Thyroid gland (tissue), 4 donors: ENCODE results near the gene WDR70. TPM values are rescaled to one million over a fixed set of nuclear protein-coding genes. Genes with fewer than 3 reads are reported as not detected.

Source experiments
- DNase-seq, 2 donors: peaks; one replicate each; pipeline ENCODE4 v3.0.0-alpha.2; 2019
- H3K27ac ChIP-seq, 3 donors: fragments of 200-600 bp; sonication (generic); 1 replicate in 2 of 3; 2 replicates in 1 of 3; pipeline ENCODE4 v1.5.1; 2016 to 2019; ENCODE audit warnings: mild to moderate bottlenecking in 1 of 3, moderate library complexity in 1 of 3
- H3K27me3 ChIP-seq: fragments of 200-600 bp; sonication (generic); one replicate; pipeline ENCODE4 v1.5.1; 2019
- H3K36me3 ChIP-seq, 2 donors: fragments of 200-600 bp; sonication (generic); one replicate each; pipeline ENCODE4 v1.5.1; 2016 to 2019
- H3K4me1 ChIP-seq, 2 donors: fragments of 200-600 bp; sonication (generic); one replicate each; pipeline ENCODE4 v1.5.1; 2017 to 2019
- H3K4me3 ChIP-seq, 3 donors: fragments of 200-600 bp; sonication (generic); replicated peaks in 1 of 3; 1 replicate in 2 of 3; 2 replicates in 1 of 3; pipeline ENCODE4 v1.5.1; 2016; ENCODE audit warnings: mild to moderate bottlenecking in 1 of 3
- H3K9me3 ChIP-seq: fragments of 200-600 bp; sonication (generic); one replicate; pipeline ENCODE4 v1.5.1; 2017
- CTCF ChIP-seq, 6 experiments: fragments of 200-600 bp in 3 of 6; fragments of 450-650 bp in 3 of 6; sonication (generic) in 3 of 6; IDR thresholded peaks; one replicate each; pipeline ENCODE4 v1.5.1; 2016 to 2019; ENCODE audit warnings: antibody characterized with exemption in 6 of 6, mild to moderate bottlenecking in 2 of 6, inconsistent platforms in 1 of 6, moderate library complexity in 1 of 6
- POLR2A ChIP-seq, 2 donors: fragments of 450-650 bp; IDR thresholded peaks; one replicate each; pipeline ENCODE4 v1.6.1; 2017; ENCODE audit warnings: antibody characterized with exemption in 2 of 2, mild to moderate bottlenecking in 2 of 2, moderate library complexity in 1 of 2
- WGBS, 2 donors: methylation state at CpG; one replicate each; pipeline ENCODE4 v1.1.5; 2017; 5-methylcytosine and 5-hydroxymethylcytosine counted together
- intact Hi-C: fragments of 100-400 bp; cut with DNase I; formaldehyde crosslinking; loops from one replicate; pipeline ENCODE4 v1.15.1; 2023
- total RNA-seq, 4 donors: library from RNA; depleted of rRNA; stranded (reverse); fragments of >200 nt; gene quantifications; one replicate each; pipeline ENCODE4 v1.2.3, GENCODE V29; 2016

WDR70 gene
- total RNA-seq, 4 donors from 2014 or later, result 31.3 to 103 (median 33.5) TPM

DNA sequence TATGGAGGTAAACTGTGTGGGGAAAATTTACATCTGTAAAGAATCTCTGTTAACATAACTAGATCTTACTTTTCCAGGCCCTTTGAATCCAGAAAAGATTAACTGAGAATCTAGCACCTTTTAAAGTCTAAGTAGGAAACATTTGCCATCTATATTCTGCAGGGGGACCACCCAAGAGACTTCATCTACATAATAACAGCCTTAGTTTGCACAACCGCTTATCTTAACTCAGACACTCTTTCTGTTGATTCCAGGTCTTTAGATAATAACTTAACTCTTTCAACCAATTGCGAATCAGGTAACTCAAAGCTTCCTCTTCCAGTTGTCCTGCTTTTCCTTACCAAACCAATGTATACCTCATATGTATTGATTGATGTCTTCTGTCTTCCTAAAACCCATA lies 407.3 kb downstream of the WDR70 start:
- intact Hi-C loops, result no loop called here
- TF ChIP-seq POLR2A (IDR thresholded peaks at IDR 0.05), result no peak
- no peak for TF ChIP-seq CTCF (IDR thresholded peaks at IDR 0.05)
- Histone ChIP-seq H3K4me3 (no peak overlapping the region), H3K27ac (no peak overlapping the region), H3K36me3 (no peaks in the 10 kb centered on the region), H3K27me3 (no peaks in the 10 kb centered on the region), H3K4me1 (no peaks in the 10 kb centered on the region), H3K9me3 (no peaks in the 10 kb centered on the region)
- DNase-seq, result no peak
- 83 to 87% methylated on average over 2 of the region's 2 CpGs for WGBS, 2 donors

GRCh38 chr5:37786862-37787519 lies 407.9 kb downstream of the WDR70 start:
- H3K27me3 ChIP-seq, result no peaks in the 10 kb centered on the region
- no peak overlapping the region for H3K27ac ChIP-seq
- TF ChIP-seq POLR2A (IDR thresholded peaks at IDR 0.05), result no peak
- TF ChIP-seq CTCF (IDR thresholded peaks at IDR 0.05), result no peak
- H3K9me3 ChIP-seq, result no peaks in the 10 kb centered on the region
- WGBS, 2 donors, result 85 to 89% methylated on average over 5 of the region's 5 CpGs
- intact Hi-C loops, result no loop called here
- H3K36me3 ChIP-seq, result no peaks in the 10 kb centered on the region
- no peak for DNase-seq
- no peaks in the 10 kb centered on the region for H3K4me1 ChIP-seq
- no peak overlapping the region for H3K4me3 ChIP-seq

GRCh38 chr5:37787742-37788141 lies 408.6 kb downstream of the WDR70 start:
- H3K9me3 ChIP-seq, result no peaks in the 10 kb centered on the region
- no peaks in the 10 kb centered on the region for H3K36me3 ChIP-seq
- H3K4me3 ChIP-seq, result no peak overlapping the region
- DNase-seq, result no peak
- WGBS, 2 donors, result 83 to 91% methylated on average over 6 of the region's 6 CpGs
- no peaks in the 10 kb centered on the region for H3K27me3 ChIP-seq
- intact Hi-C loops, result no loop called here
- no peak overlapping the region for H3K27ac ChIP-seq
- H3K4me1 ChIP-seq, result no peaks in the 10 kb centered on the region
- no peak for TF ChIP-seq POLR2A (IDR thresholded peaks at IDR 0.05)
- TF ChIP-seq CTCF (IDR thresholded peaks at IDR 0.05), result no peak

DNA sequence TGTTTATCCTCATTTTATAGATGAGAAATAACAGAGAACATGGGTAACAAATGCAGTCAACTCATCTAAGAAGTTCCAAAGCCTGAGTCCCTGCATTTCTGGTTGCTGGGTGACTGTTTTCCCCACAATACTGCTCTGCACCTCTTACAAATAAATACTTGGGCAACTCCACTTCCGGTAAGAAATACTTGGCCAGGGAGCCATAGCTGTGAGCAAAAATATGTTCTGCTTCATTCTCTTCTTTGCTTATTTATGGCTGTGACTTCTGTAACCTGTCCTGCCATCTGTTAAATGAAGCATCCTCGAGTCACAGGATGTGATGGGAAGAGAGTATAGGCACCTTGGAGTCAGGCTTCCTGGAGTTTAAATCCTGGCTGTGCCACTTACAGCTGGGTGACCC lies 410.9 kb downstream of the WDR70 start:
- DNase-seq, result no peak
- TF ChIP-seq CTCF (IDR thresholded peaks at IDR 0.05), result no peak
- no peak for TF ChIP-seq POLR2A (IDR thresholded peaks at IDR 0.05)
- no peaks in the 10 kb centered on the region for H3K4me1 ChIP-seq
- intact Hi-C loops, result no loop called here
- no peak overlapping the region for H3K27ac ChIP-seq
- WGBS, 2 donors, result 57 to 83% methylated on average over 2 of the region's 2 CpGs
- H3K4me3 ChIP-seq, result no peak overlapping the region
- H3K9me3 ChIP-seq, result no peaks in the 10 kb centered on the region
- no peaks in the 10 kb centered on the region for H3K36me3 ChIP-seq
- H3K27me3 ChIP-seq, result no peaks in the 10 kb centered on the region

DNA sequence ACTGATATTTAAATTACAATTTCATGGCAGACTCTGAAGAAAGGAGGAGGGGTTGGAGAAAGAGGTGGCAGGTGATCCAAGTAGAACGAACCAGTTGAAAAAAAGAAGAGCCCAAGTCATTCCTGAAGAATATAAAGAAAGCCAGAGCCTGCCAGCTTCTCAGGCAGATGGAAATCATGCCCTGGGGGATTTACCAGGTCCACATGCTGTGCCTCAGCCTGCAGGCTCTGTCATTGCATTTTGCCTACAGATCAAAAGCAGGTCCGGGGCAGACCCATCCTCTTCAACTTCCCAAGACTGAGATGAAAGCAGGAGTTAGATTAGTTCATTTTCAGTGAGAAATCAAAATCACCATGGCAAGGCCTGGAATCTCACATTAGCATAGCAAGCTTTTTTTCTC lies 412.2 kb downstream of the WDR70 start:
- intact Hi-C loops, result no loop called here

More for the DNA sequence above, 412.2 kb downstream of the WDR70 start:
- Histone ChIP-seq H3K27me3 (no peaks in the 10 kb centered on the region), H3K9me3 (no peaks in the 10 kb centered on the region), H3K4me1 (no peaks in the 10 kb centered on the region), H3K36me3 (no peaks in the 10 kb centered on the region), H3K4me3 (no peak overlapping the region), H3K27ac (no peak overlapping the region)
- 51 to 61% methylated on average over 2 of the region's 2 CpGs for WGBS, 2 donors
- DNase-seq, result no peak
- no peak for TF ChIP-seq POLR2A (IDR thresholded peaks at IDR 0.05)
- TF ChIP-seq CTCF (IDR thresholded peaks at IDR 0.05), result no peak
